ENCODE data around the gene BCL11B.

BCL11B gene

GRCh38 chr14:99138999-99139865 lies 132.8 kb downstream of the BCL11B start:
- ChIA-PET POLR2A (no interaction called here), CTCF (interaction anchor here (1.0 kb wide), 1 partner anchor 126 kb away, joined by 3 read pairs; no protein-coding TSS in a partner anchor)
- TF ChIP-seq L3MBTL2 (conservative IDR thresholded peaks at IDR 0.05) = no peak
- no peak for TF ChIP-seq BHLHE40 (IDR thresholded peaks at IDR 0.05; ENCODE audit: borderline replicate concordance)
- TF ChIP-seq SUZ12 (IDR thresholded peaks at IDR 0.05) = no peak
- no peak for TF ChIP-seq FOXA1 (IDR thresholded peaks at IDR 0.05)
- TF ChIP-seq SP1 (IDR thresholded peaks at IDR 0.05) = no peak
- TF ChIP-seq FOXM1 (IDR thresholded peaks at IDR 0.05; ENCODE audit: borderline replicate concordance) = no peak
- no peak for TF ChIP-seq FOXK2 (IDR thresholded peaks at IDR 0.05)
- no peak for TF ChIP-seq CTBP1 (IDR thresholded peaks at IDR 0.05; ENCODE audit: borderline replicate concordance)
- no peak for TF ChIP-seq ELF4 (IDR thresholded peaks at IDR 0.05)
- no peak for DNase-seq (ENCODE audit: extremely low spot score)

DNA sequence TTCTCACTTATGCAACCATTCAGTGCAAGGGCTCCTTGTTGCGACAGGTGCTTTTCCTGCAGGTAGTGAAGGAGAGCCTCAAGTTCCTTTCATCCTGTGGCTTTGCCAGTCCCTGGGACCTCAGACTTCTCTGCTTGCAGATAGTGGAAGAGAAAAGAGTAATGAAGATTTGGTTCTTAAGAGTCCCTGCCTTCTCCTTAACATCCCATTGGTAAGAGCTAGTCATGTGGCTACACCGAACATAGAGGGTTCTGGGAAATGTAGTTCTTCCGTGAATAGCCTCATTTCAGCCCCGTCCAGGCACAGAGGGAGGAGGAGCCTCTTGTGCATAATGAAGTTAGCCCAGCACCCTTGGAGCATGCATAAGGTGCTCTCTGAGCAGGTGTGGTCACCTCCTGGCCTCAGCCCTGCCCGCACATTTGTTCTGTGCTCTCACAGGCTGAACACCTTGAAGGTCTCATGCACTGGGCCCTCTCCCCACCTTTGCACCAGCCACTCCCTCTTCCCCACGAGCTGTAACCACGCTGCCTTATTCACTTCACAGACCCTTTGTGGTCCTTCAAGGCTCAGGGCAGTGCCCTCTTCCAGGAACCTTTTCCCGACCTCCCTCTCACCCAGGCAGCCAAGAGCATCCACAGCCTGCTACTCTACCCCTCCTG lies 134.0 kb downstream of the BCL11B start:
- DNase-seq (ENCODE audit: extremely low spot score) = peak; percentile 37
- TF ChIP-seq HDGF (IDR thresholded peaks at IDR 0.05; ENCODE audit: borderline replicate concordance) = no peak
- no peak for TF ChIP-seq SP1 (IDR thresholded peaks at IDR 0.05)
- TF ChIP-seq ZNF384 (IDR thresholded peaks at IDR 0.05) = no peak
- no peak for TF ChIP-seq TARDBP (IDR thresholded peaks at IDR 0.05)
- TF ChIP-seq BHLHE40 (IDR thresholded peaks at IDR 0.05; ENCODE audit: borderline replicate concordance) = no peak
- TF ChIP-seq LEF1 (IDR thresholded peaks at IDR 0.05; ENCODE audit: borderline replicate concordance) = no peak
- no peak for TF ChIP-seq FOXA1 (IDR thresholded peaks at IDR 0.05)
- TF ChIP-seq CTBP1 (IDR thresholded peaks at IDR 0.05; ENCODE audit: borderline replicate concordance) = no peak
- TF ChIP-seq ARNT (IDR thresholded peaks at IDR 0.05) = no peak
- no peak for TF ChIP-seq ELF4 (IDR thresholded peaks at IDR 0.05)
- ChIA-PET POLR2A (no interaction called here), CTCF (interaction anchor here (1.0 kb wide), 1 partner anchor 128 kb away, joined by 3 read pairs; no protein-coding TSS in a partner anchor)

- TF ChIP-seq L3MBTL2 (conservative IDR thresholded peaks at IDR 0.05) = no peak
- TF ChIP-seq SP1 (IDR thresholded peaks at IDR 0.05) = no peak
- no peak for TF ChIP-seq BHLHE40 (IDR thresholded peaks at IDR 0.05; ENCODE audit: borderline replicate concordance)
- no peak for TF ChIP-seq SUZ12 (IDR thresholded peaks at IDR 0.05)
- no peak for TF ChIP-seq FOXM1 (IDR thresholded peaks at IDR 0.05; ENCODE audit: borderline replicate concordance)
- no peak for TF ChIP-seq ARNT (IDR thresholded peaks at IDR 0.05)
- TF ChIP-seq FOXK2 (IDR thresholded peaks at IDR 0.05) = no peak
- no peak for TF ChIP-seq FOXA1 (IDR thresholded peaks at IDR 0.05)
- no peak for TF ChIP-seq HDGF (IDR thresholded peaks at IDR 0.05; ENCODE audit: borderline replicate concordance)
- TF ChIP-seq TARDBP (IDR thresholded peaks at IDR 0.05) = no peak
- no peak for TF ChIP-seq NFRKB (IDR thresholded peaks at IDR 0.05)
- TF ChIP-seq ELF4 (IDR thresholded peaks at IDR 0.05) = no peak
- TF ChIP-seq LEF1 (IDR thresholded peaks at IDR 0.05; ENCODE audit: borderline replicate concordance) = no peak
- TF ChIP-seq CTBP1 (IDR thresholded peaks at IDR 0.05; ENCODE audit: borderline replicate concordance) = no peak
- TF ChIP-seq PKNOX1 (IDR thresholded peaks at IDR 0.05) = no peak
- no peak for TF ChIP-seq ZNF384 (IDR thresholded peaks at IDR 0.05)
- CTCF ChIA-PET = interaction anchor here (0.6 kb wide), 1 partner anchor 9 kb away, joined by 3 read pairs; no protein-coding TSS in a partner anchor
Measured at GRCh38 chr14:99137001-99137700, 134.8 kb downstream of the BCL11B start.

DNA sequence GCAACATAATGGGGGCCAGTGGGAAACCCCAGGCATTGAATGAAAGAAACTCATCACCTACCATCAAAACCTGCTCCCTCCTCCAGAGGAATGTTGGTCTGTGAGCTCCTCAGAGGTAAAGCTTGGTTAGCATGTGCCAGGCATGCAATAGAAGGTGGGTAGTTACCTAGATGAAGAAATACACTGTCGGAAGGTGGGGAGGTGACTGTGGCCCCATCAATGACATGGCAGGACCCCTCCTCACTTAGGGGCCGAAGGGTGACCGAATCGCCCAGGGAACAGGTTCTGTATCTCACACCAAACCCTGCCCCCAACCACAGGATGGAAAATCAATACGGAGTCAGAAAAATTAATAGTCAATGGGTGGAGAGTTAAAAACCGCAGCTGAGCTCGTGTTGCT lies 135.6 kb downstream of the BCL11B start:
- no peak for DNase-seq (ENCODE audit: extremely low spot score)
- ChIA-PET CTCF (no interaction called here), POLR2A (no interaction called here)
- no peak for TF ChIP-seq BHLHE40 (IDR thresholded peaks at IDR 0.05; ENCODE audit: borderline replicate concordance)
- no peak for TF ChIP-seq L3MBTL2 (conservative IDR thresholded peaks at IDR 0.05)
- TF ChIP-seq ZNF384 (IDR thresholded peaks at IDR 0.05) = no peak
- no peak for TF ChIP-seq FOXK2 (IDR thresholded peaks at IDR 0.05)
- TF ChIP-seq ARNT (IDR thresholded peaks at IDR 0.05) = no peak
- no peak for TF ChIP-seq HDGF (IDR thresholded peaks at IDR 0.05; ENCODE audit: borderline replicate concordance)
- no peak for TF ChIP-seq PKNOX1 (IDR thresholded peaks at IDR 0.05)
- no peak for TF ChIP-seq CTBP1 (IDR thresholded peaks at IDR 0.05; ENCODE audit: borderline replicate concordance)
- no peak for TF ChIP-seq SUZ12 (IDR thresholded peaks at IDR 0.05)
- no peak for TF ChIP-seq NFRKB (IDR thresholded peaks at IDR 0.05)
- TF ChIP-seq FOXM1 (IDR thresholded peaks at IDR 0.05; ENCODE audit: borderline replicate concordance) = no peak
- TF ChIP-seq SP1 (IDR thresholded peaks at IDR 0.05) = no peak
- TF ChIP-seq TARDBP (IDR thresholded peaks at IDR 0.05) = no peak

More at GRCh38 chr14:99137001-99137700, 134.8 kb downstream of the BCL11B start:
- no peak for DNase-seq (ENCODE audit: extremely low spot score)
- POLR2A ChIA-PET = no interaction called here

DNA sequence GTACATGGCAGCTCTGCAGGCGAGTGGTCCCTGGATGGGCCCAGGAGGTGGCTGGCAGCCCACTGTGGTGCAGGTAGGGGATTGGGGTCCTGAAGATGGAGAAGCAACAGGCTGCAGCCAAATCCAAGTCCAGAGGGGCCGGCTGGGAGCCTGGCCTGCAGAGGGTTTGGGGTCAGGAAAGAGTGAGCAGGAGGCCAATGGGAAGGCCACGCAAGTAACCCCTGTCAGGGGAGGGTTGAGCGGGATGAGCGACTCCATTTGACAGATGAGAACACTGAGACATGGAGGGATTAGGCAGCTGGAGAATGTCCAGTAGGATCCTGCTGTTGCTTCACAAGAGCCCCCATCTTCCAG lies 136.0 kb downstream of the BCL11B start:
- TF ChIP-seq BHLHE40 (IDR thresholded peaks at IDR 0.05; ENCODE audit: borderline replicate concordance) (no peak), ELF4 (IDR thresholded peaks at IDR 0.05) (no peak), CTBP1 (IDR thresholded peaks at IDR 0.05; ENCODE audit: borderline replicate concordance) (no peak), ZNF384 (IDR thresholded peaks at IDR 0.05) (no peak), ARNT (IDR thresholded peaks at IDR 0.05) (no peak), SP1 (IDR thresholded peaks at IDR 0.05) (no peak), FOXA1 (IDR thresholded peaks at IDR 0.05) (no peak), PKNOX1 (IDR thresholded peaks at IDR 0.05) (no peak), FOXK2 (IDR thresholded peaks at IDR 0.05) (no peak), FOXM1 (IDR thresholded peaks at IDR 0.05; ENCODE audit: borderline replicate concordance) (no peak)
- POLR2A ChIA-PET = no interaction called here
- DNase-seq (ENCODE audit: extremely low spot score) = no peak
- CTCF ChIA-PET = no interaction called here

Measured in HEK293T (cell line).